SK-N-SH (cell line): Measurements from ENCODE around the gene KIAA0040. TPM values are rescaled to one million over a fixed set of nuclear protein-coding genes. Genes with fewer than 3 reads are reported as not detected.

Experiments
- CTCF ChIA-PET: fragments of 300-600, 350-600 bp; formaldehyde crosslinking; extraction: SDS; loops from one replicate; lab custom pipeline; 2021; lab: Yijun Ruan, JAX
- POLR2A ChIA-PET: fragments of 350-600 bp; sonication (Branson Sonifier 250); formaldehyde crosslinking; extraction: SDS; loops from one replicate; lab custom pipeline; 2020; ENCODE audit warnings: antibody characterized with exemption, inconsistent platforms; lab: Yijun Ruan, JAX
- DNase-seq: peaks from one replicate; pipeline ENCODE4 v3.0.0; 2012
- H2AFZ ChIP-seq: fragments of 200-600 bp; sonication (generic); 2 replicates; pipeline ENCODE4 v1.8.1; 2016; ENCODE audit warnings: antibody characterized with exemption, mild to moderate bottlenecking, low read depth
- H3F3A ChIP-seq: fragments of 200-600 bp; sonication (generic); replicated peaks from 2 replicates; pipeline ENCODE3; 2016; ENCODE audit warnings: antibody characterized with exemption, mild to moderate bottlenecking; ENCODE audit not compliant: insufficient read depth
- H3K27ac ChIP-seq, 2 experiments: fragments of 200-500 bp in 1 of 2; fragments of 200-600 bp in 1 of 2; sonication (Bioruptor generic) in 1 of 2; sonication (generic), shearing (Covaris generic) in 1 of 2; 2 replicates each; pipeline versions ENCODE4 v1.5.1 to v1.6.1; 2014 to 2016; ENCODE audit warnings: low read depth in 2 of 2, inconsistent platforms in 1 of 2, low read length in 1 of 2, mild to moderate bottlenecking in 1 of 2, mixed read lengths in 1 of 2
- H3K27me3 ChIP-seq: fragments of 200-600 bp; sonication (generic), shearing (Covaris generic); 2 replicates; pipeline ENCODE4 v1.6.1; 2016; ENCODE audit warnings: mixed run types; ENCODE audit not compliant: insufficient read depth
- H3K36me3 ChIP-seq, 2 experiments: fragments of 200-500 bp in 1 of 2; fragments of 200-600 bp in 1 of 2; sonication (Bioruptor generic) in 1 of 2; sonication (generic) in 1 of 2; replicated peaks in 1 of 2; 2 replicates each; pipeline versions ENCODE3 to v1.5.1; 2014 to 2016; ENCODE audit warnings: low read length in 1 of 2, mild to moderate bottlenecking in 1 of 2; ENCODE audit not compliant: insufficient read depth in 2 of 2, control insufficient read depth in 1 of 2
- H3K4me1 ChIP-seq, 2 experiments: fragments of 200-500 bp in 1 of 2; fragments of 200-600 bp in 1 of 2; sonication (Bioruptor generic) in 1 of 2; sonication (generic), shearing (Covaris generic) in 1 of 2; 2 replicates each; pipeline versions ENCODE4 v1.5.1 to v1.6.1; 2014 to 2016; ENCODE audit warnings: low read depth in 1 of 2, low read length in 1 of 2, mixed run types in 1 of 2; ENCODE audit not compliant: insufficient read depth in 2 of 2, control insufficient read depth in 1 of 2
- H3K4me2 ChIP-seq: fragments of 200-600 bp; sonication (generic), shearing (Covaris generic); 2 replicates; pipeline ENCODE4 v1.6.1; 2017; ENCODE audit warnings: mixed run types
- H3K4me3 ChIP-seq, 2 experiments: fragments of 200-500 bp in 1 of 2; fragments of 200-600 bp in 1 of 2; sonication (Bioruptor generic) in 1 of 2; sonication (generic), shearing (Covaris generic) in 1 of 2; 2 replicates each; pipeline versions ENCODE4 v1.5.1 to v1.8.1; 2014 to 2016; ENCODE audit warnings: low read depth in 2 of 2, inconsistent platforms in 1 of 2, low read length in 1 of 2, mild to moderate bottlenecking in 1 of 2, mixed read lengths in 1 of 2, moderate library complexity in 1 of 2
- H3K79me2 ChIP-seq: fragments of 200-600 bp; sonication (generic); 2 replicates; pipeline ENCODE4 v1.8.1; 2017; ENCODE audit warnings: mild to moderate bottlenecking; ENCODE audit not compliant: insufficient read depth
- H3K9ac ChIP-seq: fragments of 200-600 bp; sonication (generic); 2 replicates; pipeline ENCODE4 v1.6.1; 2017; ENCODE audit warnings: mixed run types
- H3K9me2 ChIP-seq: fragments of 200-600 bp; sonication (generic); 2 replicates; pipeline ENCODE4 v1.6.1; 2017; ENCODE audit warnings: mixed run types
- H3K9me3 ChIP-seq: fragments of 200-600 bp; sonication (generic); 2 replicates; pipeline ENCODE4 v1.6.1; 2017; ENCODE audit warnings: mixed run types, mild to moderate bottlenecking, moderate library complexity
- H4K20me1 ChIP-seq: fragments of 200-600 bp; sonication (generic); 2 replicates; pipeline ENCODE4 v1.6.1; 2017; ENCODE audit warnings: mild to moderate bottlenecking, mixed run types; ENCODE audit not compliant: insufficient read depth
- CHD2 ChIP-seq: fragments of 150-350 bp; IDR thresholded peaks from 2 replicates; pipeline ENCODE4 v1.6.1; 2018; ENCODE audit warnings: low read length; ENCODE audit not compliant: partially characterized antibody
- ELF1 ChIP-seq: IDR thresholded peaks from 2 replicates; pipeline ENCODE4 v1.4.0; 2012
- EP300 ChIP-seq, 2 experiments: IDR thresholded peaks; 2 replicates each; pipeline versions ENCODE4 v1.4.0 to v1.6.1; 2012; ENCODE audit warnings: borderline replicate concordance in 1 of 2, low read depth in 1 of 2, low read length in 1 of 2
- EZH2phosphoT487 ChIP-seq: fragments of 200-600 bp; sonication (generic); IDR thresholded peaks from 2 replicates; pipeline ENCODE4 v1.6.1; 2017; ENCODE audit warnings: low read depth, mixed run types, mild to moderate bottlenecking, antibody characterized with exemption, moderate library complexity, borderline replicate concordance
- FOXM1 ChIP-seq: IDR thresholded peaks from 2 replicates; pipeline ENCODE4 v1.4.0; 2012; ENCODE audit warnings: low read depth, mild to moderate bottlenecking
- GABPA ChIP-seq: IDR thresholded peaks from 2 replicates; pipeline ENCODE4 v1.4.0; 2012; ENCODE audit warnings: low read depth, mild to moderate bottlenecking
- IRF3 ChIP-seq: fragments of 150-350 bp; IDR thresholded peaks from 2 replicates; pipeline ENCODE4 v1.6.1; 2016; ENCODE audit warnings: mild to moderate bottlenecking, low read depth, low read length
- MXI1 ChIP-seq: IDR thresholded peaks from 2 replicates; pipeline ENCODE4 v1.6.1; 2012; ENCODE audit warnings: mild to moderate bottlenecking, low read depth, low read length, improper control_type of control experiment
- NRF1 ChIP-seq: IDR thresholded peaks from 2 replicates; pipeline ENCODE4 v1.6.1; 2012; ENCODE audit warnings: low read depth, mild to moderate bottlenecking, low read length
- POLR2AphosphoS5 ChIP-seq: IDR thresholded peaks from 2 replicates; pipeline ENCODE4 v1.6.1; 2012; ENCODE audit warnings: low read depth, low read length
- REST ChIP-seq: IDR thresholded peaks from 2 replicates; pipeline ENCODE4 v1.6.1; 2012; ENCODE audit warnings: mild to moderate bottlenecking, low read depth, low read length, moderate library complexity
- RFX5 ChIP-seq: IDR thresholded peaks from 2 replicates; pipeline ENCODE4 v1.6.1; 2012; ENCODE audit warnings: mild to moderate bottlenecking, improper control_type of control experiment, low read length
- RXRA ChIP-seq: IDR thresholded peaks from 2 replicates; pipeline ENCODE4 v1.4.0; 2012; ENCODE audit warnings: low read depth, mild to moderate bottlenecking, borderline replicate concordance
- SIN3A ChIP-seq: IDR thresholded peaks from 2 replicates; pipeline ENCODE4 v1.6.1; 2012; ENCODE audit warnings: low read depth, mild to moderate bottlenecking, low read length, moderate library complexity, borderline replicate concordance
- SMC3 ChIP-seq: IDR thresholded peaks from 2 replicates; pipeline ENCODE4 v1.6.1; 2012; ENCODE audit warnings: low read depth, low read length, improper control_type of control experiment
- TCF12 ChIP-seq: IDR thresholded peaks from 2 replicates; pipeline ENCODE4 v1.4.0; 2012
- TEAD4 ChIP-seq: IDR thresholded peaks from 2 replicates; pipeline ENCODE4 v1.4.0; 2012; ENCODE audit warnings: mild to moderate bottlenecking, borderline replicate concordance; ENCODE audit not compliant: insufficient read depth
- USF1 ChIP-seq: IDR thresholded peaks from 2 replicates; pipeline ENCODE4 v1.4.0; 2012; ENCODE audit warnings: low read depth, borderline replicate concordance
- ZBTB33 ChIP-seq: IDR thresholded peaks from 2 replicates; pipeline ENCODE4 v1.4.0; 2012; ENCODE audit warnings: low read depth, borderline replicate concordance
- WGBS: methylation state at CpG from one replicate; pipeline ENCODE4 v1.1.6; 2017; ENCODE audit warnings: low lambda C conversion rate; 5-methylcytosine and 5-hydroxymethylcytosine counted together
- polyA plus RNA-seq, 3 experiments: library from polyadenylated mRNA; depleted of rRNA; stranded (reverse); fragments of >200 nt; gene quantifications; 2 replicates each; pipeline ENCODE4 v1.2.3, GENCODE V29; 2012

The KIAA0040 gene
- polyA plus RNA-seq, 1 of the 3 experiments (the other 2 are of a cell fraction), result 0.08 TPM

GRCh38 chr1:175116210-175116798 lies 76.3 kb downstream of the KIAA0040 start:
- no peak for TF ChIP-seq FOXM1
- TF ChIP-seq ELF1, result no peak
- TF ChIP-seq IRF3, result no peak
- no peak for TF ChIP-seq REST
- TF ChIP-seq EZH2phosphoT487, result no peak
- no peak for TF ChIP-seq SMC3
- TF ChIP-seq SIN3A, result no peak
- TF ChIP-seq EP300 (IDR thresholded peaks at IDR 0.05; ENCODE audit: borderline replicate concordance in 1 of 2, low read depth in 1 of 2, low read length in 1 of 2), result no peak
- no peak for TF ChIP-seq RXRA
- TF ChIP-seq POLR2AphosphoS5, result no peak
- no peak for TF ChIP-seq ZBTB33
- no peak for TF ChIP-seq USF1
- TF ChIP-seq GABPA, result no peak
- TF ChIP-seq NRF1, result no peak
- no peak for TF ChIP-seq CHD2
- no peak for TF ChIP-seq TEAD4
- no peak for TF ChIP-seq TCF12
- no peak for TF ChIP-seq MXI1
- TF ChIP-seq RFX5, result no peak
- Histone ChIP-seq H3K36me3 (no peaks in the 10 kb centered on the region), H3K79me2 (no peaks in the 10 kb centered on the region), H3K9me2 (no peaks in the 10 kb centered on the region), H3K9me3 (no peaks in the 10 kb centered on the region), H3K4me2 (no peak overlapping the region), H3K27me3 (no peaks in the 10 kb centered on the region), H3K4me1 (no peaks in the 10 kb centered on the region), H4K20me1 (no peaks in the 10 kb centered on the region), H3K27ac (no peak overlapping the region), H2AFZ (no peak overlapping the region), H3F3A (no peaks in the 10 kb centered on the region), H3K4me3 (no peak overlapping the region), H3K9ac (no peak overlapping the region)
- POLR2A ChIA-PET, result no interaction called here
- WGBS, result 40% methylated on average over 1 of the region's 1 CpG
- no peak for DNase-seq
- CTCF ChIA-PET, result interaction anchor here (0.7 to 3.6 kb wide), 4 partner anchors 9 to 87 kb away, joined by 3 to 28 read pairs (median 10); no protein-coding TSS in a partner anchor
